Progenitor cell of endocrine pancreas (in vitro differentiated cells): ENCODE measurements around the gene SMU1. TPM values are rescaled to one million over a fixed set of nuclear protein-coding genes. Genes with fewer than 3 reads are reported as not detected.

Experiments used
- DNase-seq: peaks from one replicate; pipeline ENCODE4 v3.0.0; 2021; ENCODE audit warnings: low spot score; ENCODE audit not compliant: unreplicated experiment
- H3K27ac Mint-ChIP-seq: 2 replicates; pipeline ENCODE4 v1.8.0; 2021; ENCODE audit warnings: mild to moderate bottlenecking, moderate library complexity, mixed read lengths
- H3K27me3 Mint-ChIP-seq: 2 replicates; pipeline ENCODE4 v1.8.0; 2021; ENCODE audit warnings: mixed read lengths
- H3K36me3 Mint-ChIP-seq: 2 replicates; pipeline ENCODE4 v1.8.0; 2022; ENCODE audit warnings: mixed read lengths; ENCODE audit not compliant: insufficient read depth
- H3K4me1 Mint-ChIP-seq: 2 replicates; pipeline ENCODE4 v1.8.0; 2021; ENCODE audit warnings: low read depth, mixed read lengths
- H3K4me3 Mint-ChIP-seq: 2 replicates; pipeline ENCODE4 v1.8.0; 2021; ENCODE audit warnings: low read depth, mild to moderate bottlenecking, moderate library complexity, mixed read lengths
- H3K9me3 Mint-ChIP-seq: 2 replicates; pipeline ENCODE4 v1.8.0; 2021; ENCODE audit warnings: low read depth, mixed read lengths
- long read RNA-seq: library from polyadenylated mRNA; unstranded; transcript quantifications from one replicate; pipeline ENCODE4 v2.0.0, GENCODE V29; 2020
- total RNA-seq: library from RNA; stranded (reverse); gene quantifications from 2 replicates; pipeline ENCODE4 v1.2.1, GENCODE V29; 2021
- TF ChIP-seq, protein P1 (sequence below): fragments of 200-600 bp; sonication (generic); IDR thresholded peaks from one replicate; pipeline ENCODE4 v1.5.0; 2021; ENCODE audit warnings: antibody characterized with exemption, mild to moderate bottlenecking; ENCODE audit not compliant: unreplicated experiment

Gene SMU1
- 25.2 and 25.4 TPM in 2 replicates for total RNA-seq
- long read RNA-seq, full-length matches to known transcripts: 230 of 330 reads
- long read RNA-seq, partial matches to known transcripts: 80 of 330 reads
- long read RNA-seq, other reads (novel, unspliced or antisense): 20 of 330 reads

DNA sequence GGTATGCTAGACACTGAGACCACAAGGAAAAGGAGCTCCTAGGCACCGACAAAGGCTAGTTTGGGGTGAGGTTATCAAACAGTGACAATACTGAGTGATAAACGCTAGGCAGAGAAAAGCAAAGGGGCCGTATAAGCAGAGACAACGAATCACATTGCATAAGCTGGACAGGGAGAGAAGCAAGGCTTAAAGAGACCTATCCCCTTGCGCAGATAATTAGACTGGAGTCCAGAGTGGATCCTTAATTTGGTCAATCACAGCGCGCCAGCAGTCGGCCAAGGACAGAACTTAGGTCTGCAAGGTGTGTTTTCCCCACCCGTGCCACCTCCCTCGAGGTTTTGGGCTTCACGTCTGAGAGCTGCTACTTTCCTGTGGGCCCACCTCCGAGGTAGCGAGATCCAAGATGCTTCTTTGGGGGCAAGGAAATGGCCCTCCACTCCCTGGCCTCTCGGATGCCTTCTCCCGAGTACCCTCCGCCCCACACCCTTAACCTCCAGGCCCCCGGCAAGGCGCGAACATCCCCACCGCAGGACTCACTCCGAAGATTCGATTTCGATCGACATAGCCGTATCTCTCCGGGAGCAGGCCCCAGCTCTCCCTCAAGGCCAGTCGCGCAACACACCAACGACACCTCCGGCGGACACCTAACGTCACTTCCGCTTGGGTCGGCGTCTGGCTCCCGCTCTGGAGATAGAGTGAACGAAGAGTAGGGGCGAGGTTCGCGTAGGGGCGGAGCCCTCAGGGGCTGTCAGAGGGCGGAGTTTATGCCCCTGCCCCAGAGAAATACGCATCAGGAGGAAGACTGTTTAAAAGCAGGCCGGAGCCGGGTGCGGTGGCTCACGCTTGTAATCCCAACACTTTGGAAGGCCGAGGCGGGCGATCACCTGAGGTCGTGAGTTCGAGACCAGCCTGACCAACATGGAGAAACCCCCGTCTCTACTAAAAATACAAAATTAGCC, at the start of gene SMU1:
Gene SMU1 (minus strand): TSS at position 629 of the 959 bp plus-strand sequence. CDS start 66 bp downstream, at position 563.
- peak within 1 kb of the TSS; percentile 99 for H3K4me3 Mint-ChIP-seq
- no peaks in the 10 kb centered on the region for H3K9me3 Mint-ChIP-seq
- peak; percentile 91 for DNase-seq
- peaks cover 8% of the 10 kb centered on the region for H3K4me1 Mint-ChIP-seq
- TF ChIP-seq, protein P1, sequence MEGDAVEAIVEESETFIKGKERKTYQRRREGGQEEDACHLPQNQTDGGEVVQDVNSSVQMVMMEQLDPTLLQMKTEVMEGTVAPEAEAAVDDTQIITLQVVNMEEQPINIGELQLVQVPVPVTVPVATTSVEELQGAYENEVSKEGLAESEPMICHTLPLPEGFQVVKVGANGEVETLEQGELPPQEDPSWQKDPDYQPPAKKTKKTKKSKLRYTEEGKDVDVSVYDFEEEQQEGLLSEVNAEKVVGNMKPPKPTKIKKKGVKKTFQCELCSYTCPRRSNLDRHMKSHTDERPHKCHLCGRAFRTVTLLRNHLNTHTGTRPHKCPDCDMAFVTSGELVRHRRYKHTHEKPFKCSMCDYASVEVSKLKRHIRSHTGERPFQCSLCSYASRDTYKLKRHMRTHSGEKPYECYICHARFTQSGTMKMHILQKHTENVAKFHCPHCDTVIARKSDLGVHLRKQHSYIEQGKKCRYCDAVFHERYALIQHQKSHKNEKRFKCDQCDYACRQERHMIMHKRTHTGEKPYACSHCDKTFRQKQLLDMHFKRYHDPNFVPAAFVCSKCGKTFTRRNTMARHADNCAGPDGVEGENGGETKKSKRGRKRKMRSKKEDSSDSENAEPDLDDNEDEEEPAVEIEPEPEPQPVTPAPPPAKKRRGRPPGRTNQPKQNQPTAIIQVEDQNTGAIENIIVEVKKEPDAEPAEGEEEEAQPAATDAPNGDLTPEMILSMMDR: no peak
- H3K27ac Mint-ChIP-seq: peak within 1 kb of the TSS; percentile 100
- no peaks in the 10 kb centered on the region for H3K27me3 Mint-ChIP-seq
- H3K36me3 Mint-ChIP-seq: peaks cover 16% of the 10 kb centered on the region

DNA sequence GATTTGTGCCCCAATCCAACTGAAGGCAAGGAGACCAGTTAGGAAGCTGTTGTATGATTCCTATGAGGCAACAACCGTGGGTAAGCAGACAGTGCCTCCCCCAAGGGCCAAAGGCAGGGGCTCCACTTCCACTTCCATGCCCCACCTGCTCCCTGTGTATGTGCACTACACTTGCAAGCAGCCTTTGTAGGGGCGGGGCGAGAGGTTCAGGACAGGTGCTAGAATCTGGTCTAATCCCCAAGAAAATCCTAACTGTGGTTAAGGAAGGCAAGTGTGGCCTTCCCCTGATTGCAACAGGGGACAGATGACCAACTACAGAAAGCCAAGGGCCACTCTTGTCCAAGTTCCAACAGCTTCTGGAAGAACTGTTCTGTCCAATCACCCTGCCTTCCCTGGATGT, 49.0 kb upstream of the SMU1 start:
- Mint-ChIP-seq H3K27ac (peak overlapping the region; percentile 42), H3K9me3 (no peaks in the 10 kb centered on the region), H3K4me3 (no peak overlapping the region), H3K4me1 (peaks cover 13% of the 10 kb centered on the region), H3K36me3 (peaks cover 24% of the 10 kb centered on the region), H3K27me3 (no peaks in the 10 kb centered on the region)
- no peak for DNase-seq
- TF ChIP-seq, protein P1: no peak

DNA sequence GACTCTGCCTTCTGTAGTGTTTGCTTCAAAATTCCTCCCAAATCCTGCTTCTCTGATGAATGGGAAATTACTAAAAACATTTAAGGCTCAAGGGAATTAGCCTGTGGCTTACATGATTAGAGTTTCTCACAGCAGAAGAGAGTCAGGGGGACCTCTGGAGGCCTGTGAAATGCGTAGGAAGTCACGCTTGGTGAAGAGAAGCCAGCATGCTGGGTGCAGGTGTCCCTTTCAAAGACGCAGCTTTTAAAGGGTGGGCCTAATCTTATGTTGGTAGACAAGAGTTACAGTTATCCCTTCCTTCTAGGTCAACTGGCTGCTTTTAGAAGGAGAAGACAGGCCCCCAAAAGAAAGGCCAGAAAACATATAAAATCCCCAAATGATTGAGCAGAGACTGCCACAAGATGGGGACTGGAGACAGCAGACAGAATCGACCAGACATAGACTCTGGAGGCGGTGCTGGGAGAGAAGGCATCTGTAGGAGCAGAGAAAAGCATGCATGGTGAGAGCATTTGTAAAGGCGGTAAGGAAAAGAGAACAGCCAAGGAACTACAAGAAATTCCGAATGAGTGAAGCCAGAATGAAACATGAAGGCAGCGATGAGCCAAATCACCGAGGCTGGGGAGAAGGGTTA, 48.4 kb upstream of the SMU1 start:
- no peaks in the 10 kb centered on the region for H3K27me3 Mint-ChIP-seq
- no peaks in the 10 kb centered on the region for H3K9me3 Mint-ChIP-seq
- H3K27ac Mint-ChIP-seq: no peak overlapping the region
- H3K36me3 Mint-ChIP-seq: peaks cover 21% of the 10 kb centered on the region
- H3K4me1 Mint-ChIP-seq: peaks cover 11% of the 10 kb centered on the region
- no peak overlapping the region for H3K4me3 Mint-ChIP-seq
- TF ChIP-seq, protein P1: no peak
- DNase-seq: no peak

DNA sequence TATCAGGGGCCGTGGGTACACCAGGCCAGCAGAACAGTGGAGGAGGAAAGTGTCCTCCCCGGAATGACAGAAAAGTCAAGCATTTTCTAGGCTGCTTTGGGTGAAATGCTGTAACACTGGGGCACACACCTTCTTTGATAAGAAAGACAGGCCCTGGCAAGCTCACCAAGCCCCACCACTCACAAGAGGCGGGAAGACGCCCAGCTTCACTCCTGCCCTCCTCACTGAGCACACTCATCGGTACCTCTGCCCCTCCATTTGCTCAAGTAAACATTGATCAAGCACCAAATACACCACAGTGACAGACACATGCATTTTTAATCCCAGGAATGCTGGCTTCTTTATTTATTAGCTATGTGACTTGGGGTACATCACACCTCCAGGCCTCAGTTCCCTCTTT, 47.6 kb upstream of the SMU1 start:
- no peak overlapping the region for H3K4me3 Mint-ChIP-seq
- H3K4me1 Mint-ChIP-seq: peaks cover 6% of the 10 kb centered on the region
- H3K9me3 Mint-ChIP-seq: no peaks in the 10 kb centered on the region
- DNase-seq: no peak
- H3K27me3 Mint-ChIP-seq: no peaks in the 10 kb centered on the region
- no peak overlapping the region for H3K27ac Mint-ChIP-seq
- TF ChIP-seq, protein P1: no peak
- H3K36me3 Mint-ChIP-seq: peaks cover 16% of the 10 kb centered on the region

DNA sequence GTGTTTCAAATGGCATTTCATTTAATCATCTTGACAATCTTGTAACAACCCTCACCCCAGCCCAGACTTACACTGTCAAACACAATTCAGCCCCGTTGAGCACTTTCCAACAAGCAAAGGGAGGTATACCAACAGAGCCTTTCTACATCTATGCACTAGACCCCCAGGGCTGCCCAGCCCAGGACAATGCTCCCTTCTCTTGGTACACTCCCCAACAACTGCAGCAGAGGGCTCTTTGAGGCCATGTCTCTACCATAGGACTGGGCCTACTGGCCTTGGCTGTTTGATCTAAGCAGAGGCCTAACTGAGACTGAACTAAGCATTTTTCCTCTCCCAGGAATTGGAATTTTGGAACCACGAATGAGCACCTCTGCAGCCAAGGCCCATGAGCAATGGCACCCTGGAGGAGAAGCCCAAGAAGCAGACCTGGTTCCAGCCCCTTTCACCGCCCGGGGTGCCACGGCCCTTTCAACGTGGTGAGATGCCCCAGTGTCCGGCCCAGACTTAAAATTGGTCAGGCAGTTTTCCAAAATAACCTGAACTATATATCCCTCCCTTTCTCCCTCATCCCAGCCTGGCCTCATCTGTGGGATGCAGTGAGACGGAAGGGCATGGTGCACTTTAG, 47.0 kb upstream of the SMU1 start:
- no peaks in the 10 kb centered on the region for H3K9me3 Mint-ChIP-seq
- H3K27me3 Mint-ChIP-seq: no peaks in the 10 kb centered on the region
- H3K36me3 Mint-ChIP-seq: peaks cover 16% of the 10 kb centered on the region
- TF ChIP-seq, protein P1: no peak
- H3K4me1 Mint-ChIP-seq: peaks cover 6% of the 10 kb centered on the region
- no peak for DNase-seq
- no peak overlapping the region for H3K4me3 Mint-ChIP-seq
- no peak overlapping the region for H3K27ac Mint-ChIP-seq
